ENCODE data around the gene TMEM47. TPM values are rescaled to one million over a fixed set of nuclear protein-coding genes. Genes with fewer than 3 reads are reported as not detected.

The TMEM47 gene
- total and polyA plus RNA-seq, 9 of the 15 experiments (the other 6 are each of a cell fraction or from before 2014, with no cell fraction given) = 0.03 to 0.04 (median 0.03) TPM; not detected in 6

DNA sequence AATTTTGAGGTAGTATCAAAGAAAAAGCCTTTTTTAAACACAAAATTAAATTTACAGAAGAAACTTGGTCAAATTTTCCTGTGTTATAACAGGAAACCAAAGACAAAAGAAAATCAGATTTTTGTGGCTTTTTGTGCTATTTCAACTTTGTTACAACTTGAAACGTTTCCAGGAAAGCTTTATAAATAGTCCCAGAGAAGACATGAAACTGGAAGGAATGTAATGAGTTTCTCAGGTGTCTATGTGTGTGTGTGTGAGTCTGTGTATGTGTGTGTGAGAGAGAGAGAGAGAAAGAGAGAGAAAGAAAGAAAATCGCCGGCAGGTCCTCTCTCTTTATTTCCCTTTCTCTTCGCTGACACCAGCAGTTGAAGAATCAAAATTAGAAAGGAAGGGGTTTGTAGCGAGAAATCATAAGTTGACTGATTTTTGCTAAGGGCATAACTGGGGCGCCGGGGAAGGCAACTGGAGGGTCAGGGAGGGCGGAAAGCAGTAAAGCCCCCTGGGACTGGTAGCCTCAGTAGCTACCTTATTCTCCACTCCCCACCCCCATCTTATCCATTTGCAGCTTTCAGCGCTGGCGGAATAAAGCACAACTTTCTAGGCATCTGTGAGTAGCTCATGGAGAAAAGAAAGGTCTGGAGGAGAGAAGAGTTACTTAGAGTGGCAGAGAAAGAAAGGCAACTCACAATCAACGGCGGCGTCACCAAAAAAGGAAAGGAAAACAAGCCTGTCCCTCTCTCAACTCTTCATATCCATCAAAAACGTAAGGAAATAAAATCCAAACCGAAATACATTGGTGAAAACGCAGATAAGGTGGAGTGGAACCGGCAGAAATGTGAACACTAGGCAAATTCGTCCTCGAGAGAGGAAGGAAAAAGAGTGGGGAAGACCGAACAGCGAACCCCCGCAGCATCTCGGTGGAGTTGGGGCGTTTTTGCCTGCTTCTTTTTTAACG, 1.3 kb downstream of the TMEM47 start:
- Histone ChIP-seq H3K36me3 (ENCODE audit: control insufficient read depth, insufficient read depth, low read length) (no peaks in the 10 kb centered on the region), H3K27me3 (ENCODE audit: control insufficient read depth in 2 of 2, insufficient read depth in 2 of 2, low read length in 2 of 2) (no peaks in the 10 kb centered on the region), H3K9ac (ENCODE audit: insufficient read depth in 1 of 2, low read depth in 2 of 2, low read length in 2 of 2) (no peak overlapping the region), H3K9me3 (replicated peaks; ENCODE audit: control insufficient read depth, insufficient read depth, low read depth, low read length) (no peaks in the 10 kb centered on the region), H3K9me1 (ENCODE audit: control insufficient read depth, insufficient read depth, low read length) (no peaks in the 10 kb centered on the region), H3K4me1 (replicated peaks in 1 of 2; ENCODE audit: control insufficient read depth in 2 of 2, insufficient read depth in 2 of 2, low read length in 2 of 2) (peaks cover 0 to 9% of the 10 kb centered on the region in 2 experiments; a peak in 1 of 5 replicates), H4K20me1 (replicated peaks; ENCODE audit: control insufficient read depth, insufficient read depth, low read length) (no peaks in the 10 kb centered on the region), H3K4me3 (no peak overlapping the region), H3K79me2 (ENCODE audit: control insufficient read depth, insufficient read depth, low read length) (no peaks in the 10 kb centered on the region), H2AFZ (ENCODE audit: low read depth, low read length) (no peak overlapping the region), H3K4me2 (ENCODE audit: insufficient read depth, low read length) (no peak overlapping the region), H3K27ac (ENCODE audit: extremely low read depth, low read depth, low read length) (no peak overlapping the region)
- CTCF ChIA-PET (ENCODE audit: low intra/inter-chr PET ratio) = no interaction called here
- POLR2A ChIA-PET = no interaction called here
- intact Hi-C loops (cut with micrococcal nuclease) = no loop called here
- DNase-seq (ENCODE audit: extremely low read depth in 1 of 4, low spot score in 3 of 4) = no peak
- no peak for FAIRE-seq
- no peak for ATAC-seq
- no TSS peak for BruUV-seq (replicated peaks)
- WGBS (ENCODE audit: insufficient coverage, low coverage, missing lambda C conversion rate) = under 1% methylated on average over 13 of the region's 25 CpGs
- in situ Hi-C loops (cut with MboI) = loop anchor here (25.0 kb wide), 1 partner anchor 1193 kb away; no protein-coding TSS in a partner anchor
- TF ChIP-seq ZNF239 (CRISPR knock-in tag; IDR thresholded peaks at IDR 0.05) (no peak), TSC22D4 (tag; IDR thresholded peaks at IDR 0.05) (no peak), HMG20B (CRISPR knock-in tag; IDR thresholded peaks at IDR 0.05) (no peak), TCFL5 (CRISPR knock-in tag; conservative IDR thresholded peaks at IDR 0.05) (no peak), KDM4B (IDR thresholded peaks at IDR 0.05; ENCODE audit: borderline replicate concordance in 2 of 2, low read depth in 1 of 2) (no peak), CREBBP (IDR thresholded peaks at IDR 0.05; ENCODE audit: low read depth, low read length) (no peak), ATF1 (CRISPR knock-in tag; IDR thresholded peaks at IDR 0.05) (no peak), ATF1 (tag; IDR thresholded peaks at IDR 0.05) (no peak), MED1 (CRISPR knock-in tag; IDR thresholded peaks at IDR 0.05; ENCODE audit: borderline replicate concordance) (no peak), ZNF764 (CRISPR knock-in tag; IDR thresholded peaks at IDR 0.05; ENCODE audit: low read depth) (no peak), ZC3H4 (CRISPR knock-in tag; IDR thresholded peaks at IDR 0.05; ENCODE audit: borderline replicate concordance) (no peak), KDM2B (CRISPR knock-in tag; IDR thresholded peaks at IDR 0.05) (no peak), ZNF274 (IDR thresholded peaks at IDR 0.05; ENCODE audit: borderline replicate concordance, low read depth, low read length) (no peak)

Measured in K562 (cell line).